ENCODE results near the gene SLFNL1. TPM values are rescaled to one million over a fixed set of nuclear protein-coding genes. Genes with fewer than 3 reads are reported as not detected.

Gene SLFNL1
- 1 to 10 TPM in 1 of 3 donors, under 1 TPM in 2; 0.23 to 1.0 (median 0.58) TPM for polyA plus RNA-seq (ENCODE audit: insufficient read length in 3 of 3)
- long read RNA-seq, donor 1 = 0 reads
- long read RNA-seq, donor 2 = 0 reads
- long read RNA-seq, donor 3 = 0 reads
- long read RNA-seq, donor 4 = 0 reads
- long read RNA-seq, donor 5 = 0 reads
- long read RNA-seq, donor 6 = 0 reads
- long read RNA-seq, donor 7 = 0 reads
- long read RNA-seq, donor 8 = 0 reads
- long read RNA-seq, donor 9 = 0 reads
- long read RNA-seq, donor 10 = 0 reads
- long read RNA-seq, donor 11 = 0 reads
- long read RNA-seq, donor 12 = 0 reads
- long read RNA-seq, donor 13 = 0 reads
- long read RNA-seq, donor 14 = 0 reads
- long read RNA-seq, donor 15 = 0 reads
- long read RNA-seq, donor 16 = 0 reads

GRCh38 chr1:41021526-41022308 lies at the start of gene SLFNL1:
Gene SLFNL1 (minus strand): TSS chr1:41021725. CDS start chr1:41020660, 1,065 bp downstream.
- peak; percentile 68 for DNase-seq

- DNase-seq = no peak
These were observed 35.4 kb upstream of the SLFNL1 start for GRCh38 chr1:41056907-41057306.

- no peak for DNase-seq
These were observed 31.8 kb upstream of the SLFNL1 start for GRCh38 chr1:41053316-41053715.

- DNase-seq = no peak
These were observed 29.5 kb upstream of the SLFNL1 start for GRCh38 chr1:41051022-41051421.

GRCh38 chr1:41048540-41048939 lies 27.0 kb upstream of the SLFNL1 start:
- DNase-seq = no peak

- no peak for DNase-seq
These were observed 24.8 kb upstream of the SLFNL1 start for GRCh38 chr1:41046347-41046775.

- peak; percentile 9 for DNase-seq
These were observed 24.2 kb upstream of the SLFNL1 start for GRCh38 chr1:41045740-41046139.

- no peak for DNase-seq
These were observed 22.7 kb upstream of the SLFNL1 start for GRCh38 chr1:41044187-41044586.

GRCh38 chr1:41041614-41042270 lies 20.2 kb upstream of the SLFNL1 start:
- no peak for DNase-seq

- no peak for DNase-seq
These were observed 16.6 kb upstream of the SLFNL1 start for GRCh38 chr1:41038110-41038509.

GRCh38 chr1:41037116-41037903 lies 15.8 kb upstream of the SLFNL1 start:
- no peak for DNase-seq

- DNase-seq = no peak
These were observed 11.7 kb upstream of the SLFNL1 start for GRCh38 chr1:41033272-41033671.

GRCh38 chr1:41032147-41032546 lies 10.6 kb upstream of the SLFNL1 start:
- no peak for DNase-seq

- DNase-seq = no peak
These were observed 9.5 kb upstream of the SLFNL1 start for GRCh38 chr1:41030872-41031616.

GRCh38 chr1:41028034-41028642 lies 6.6 kb upstream of the SLFNL1 start:
- no peak for DNase-seq

- no peak for DNase-seq
These were observed 4.7 kb upstream of the SLFNL1 start for GRCh38 chr1:41025979-41026819.

GRCh38 chr1:41024953-41025352 lies 3.4 kb upstream of the SLFNL1 start:
- DNase-seq = no peak

GRCh38 chr1:41023279-41023990 lies 1.9 kb upstream of the SLFNL1 start:
- DNase-seq = no peak

- DNase-seq = no peak
These were observed 899 bp upstream of the SLFNL1 start for GRCh38 chr1:41022424-41022823.
